ENCODE data around the gene ZSCAN5C. TPM values are rescaled to one million over a fixed set of nuclear protein-coding genes. Genes with fewer than 3 reads are reported as not detected.
"Not testable (repeated sequence)": the region's sequence is repeated elsewhere in the genome, so short reads cannot be mapped to it uniquely, and the experiment has no call there.

The ZSCAN5C gene
- total and polyA plus RNA-seq, 5 donors from 2014 or later: not detected

DNA sequence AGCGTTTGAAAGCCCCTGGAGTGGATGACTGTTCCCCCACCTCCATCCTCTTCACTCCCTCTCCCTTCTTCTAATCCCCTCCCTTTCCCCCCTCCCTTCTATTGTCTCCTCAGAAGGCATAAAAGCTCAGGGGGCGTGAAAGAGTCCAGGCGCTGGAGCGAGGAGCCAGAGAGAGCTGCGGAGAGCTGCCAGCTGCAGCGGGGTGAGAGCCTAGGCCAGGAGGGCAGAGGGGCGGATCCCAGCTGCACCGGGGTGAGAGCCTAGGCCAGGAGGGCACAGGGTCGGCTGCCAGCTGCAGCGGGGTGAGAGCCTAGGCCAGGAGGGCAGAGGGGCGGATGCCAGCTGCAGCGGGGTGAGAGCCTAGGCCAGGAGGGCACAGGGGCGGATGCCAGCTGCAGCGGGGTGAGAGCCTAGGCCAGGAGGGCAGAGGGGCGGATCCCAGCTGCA lies 26.2 kb upstream of the ZSCAN5C start, which contains the start of gene GALP:
Gene GALP, plus strand, starts transcription at position 148 of the 447 bp plus-strand sequence. CDS start 1,101 bp downstream, outside the sequence.
- H3K4me1 ChIP-seq (ENCODE audit: control insufficient read depth, insufficient read depth, low read length, poor library complexity, severe bottlenecking); H3K4me3 Mint-ChIP-seq; H3K27me3 ChIP-seq (ENCODE audit: control insufficient read depth, insufficient read depth, low read length); DNase-seq; H3K27me3 Mint-ChIP-seq; ATAC-seq (ENCODE audit: low read depth in 2 of 2); H3K4me3 ChIP-seq (ENCODE audit: low read depth, low read length); H3K4me1 Mint-ChIP-seq; H3K9me3 Mint-ChIP-seq; H3K36me3 Mint-ChIP-seq; H3K9me3 ChIP-seq (ENCODE audit: control insufficient read depth in 2 of 2, low read length in 2 of 2); H3K27ac Mint-ChIP-seq; H3K27ac ChIP-seq (ENCODE audit: insufficient read depth, low read length, poor library complexity, severe bottlenecking); H3K36me3 ChIP-seq (ENCODE audit: control insufficient read depth, insufficient read depth, low read length): not testable (repeated sequence)

DNA sequence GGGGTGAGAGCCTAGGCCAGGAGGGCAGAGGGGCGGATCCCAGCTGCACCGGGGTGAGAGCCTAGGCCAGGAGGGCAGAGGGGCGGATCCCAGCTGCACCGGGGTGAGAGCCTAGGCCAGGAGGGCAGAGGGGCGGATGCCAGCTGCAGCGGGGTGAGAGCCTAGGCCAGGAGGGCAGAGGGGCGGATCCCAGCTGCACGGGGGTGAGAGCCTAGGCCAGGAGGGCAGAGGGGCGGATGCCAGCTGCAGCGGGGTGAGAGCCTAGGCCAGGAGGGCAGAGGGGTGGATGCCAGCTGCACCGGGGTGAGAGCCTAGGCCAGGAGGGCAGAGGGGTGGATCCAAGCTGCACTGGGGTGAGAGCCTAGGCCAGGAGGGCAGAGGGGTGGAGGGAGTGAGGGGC lies 25.8 kb upstream of the ZSCAN5C start:
- H3K4me3 ChIP-seq (ENCODE audit: low read depth, low read length); H3K4me1 Mint-ChIP-seq; ATAC-seq (ENCODE audit: low read depth in 2 of 2); H3K36me3 Mint-ChIP-seq; H3K9me3 ChIP-seq (ENCODE audit: control insufficient read depth in 2 of 2, low read length in 2 of 2); H3K27ac Mint-ChIP-seq; H3K4me3 Mint-ChIP-seq; H3K27me3 Mint-ChIP-seq; H3K36me3 ChIP-seq (ENCODE audit: control insufficient read depth, insufficient read depth, low read length); H3K27ac ChIP-seq (ENCODE audit: insufficient read depth, low read length, poor library complexity, severe bottlenecking); H3K9me3 Mint-ChIP-seq; DNase-seq; H3K27me3 ChIP-seq (ENCODE audit: control insufficient read depth, insufficient read depth, low read length); H3K4me1 ChIP-seq (ENCODE audit: control insufficient read depth, insufficient read depth, low read length, poor library complexity, severe bottlenecking): not testable (repeated sequence)

DNA sequence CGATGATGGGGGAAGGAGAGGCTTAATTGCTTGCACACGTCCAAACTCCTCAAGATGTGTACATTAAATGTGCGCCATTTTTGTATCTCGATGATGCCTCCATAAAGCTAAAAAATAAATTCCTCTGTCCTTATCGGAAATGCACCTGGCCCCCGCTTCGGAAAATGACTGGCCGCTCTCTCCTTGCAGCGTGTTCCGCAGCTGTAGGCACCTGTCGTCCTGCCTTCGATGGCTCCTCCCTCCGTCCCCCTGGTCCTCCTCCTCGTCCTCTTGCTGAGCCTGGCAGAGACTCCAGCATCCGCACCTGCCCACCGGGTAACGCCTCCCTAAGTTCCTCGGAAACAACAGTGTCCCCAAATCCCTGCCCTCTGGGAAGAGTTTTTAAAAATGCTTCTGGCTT lies 25.2 kb upstream of the ZSCAN5C start:
- H3K27ac Mint-ChIP-seq: no peak overlapping the region
- Histone ChIP-seq H3K27ac (ENCODE audit: insufficient read depth, low read length, poor library complexity, severe bottlenecking) (no peak overlapping the region), H3K27me3 (ENCODE audit: control insufficient read depth, insufficient read depth, low read length) (no peaks in the 10 kb centered on the region), H3K4me1 (ENCODE audit: control insufficient read depth, insufficient read depth, low read length, poor library complexity, severe bottlenecking) (no peaks in the 10 kb centered on the region), H3K9me3 (ENCODE audit: control insufficient read depth in 2 of 2, low read length in 2 of 2) (no peaks in the 10 kb centered on the region), H3K36me3 (ENCODE audit: control insufficient read depth, insufficient read depth, low read length) (no peaks in the 10 kb centered on the region), H3K4me3 (ENCODE audit: low read depth, low read length) (no peak overlapping the region)
- DNase-seq: no peak
- H3K36me3 Mint-ChIP-seq: no peaks in the 10 kb centered on the region
- peaks cover 0 to 2% (median 0%) of the 10 kb centered on the region in 7 donors for H3K9me3 Mint-ChIP-seq
- H3K4me3 Mint-ChIP-seq: no peak overlapping the region
- no peaks in the 10 kb centered on the region for H3K4me1 Mint-ChIP-seq
- no peak for ATAC-seq (ENCODE audit: low read depth in 2 of 2)
- no peaks in the 10 kb centered on the region for H3K27me3 Mint-ChIP-seq

DNA sequence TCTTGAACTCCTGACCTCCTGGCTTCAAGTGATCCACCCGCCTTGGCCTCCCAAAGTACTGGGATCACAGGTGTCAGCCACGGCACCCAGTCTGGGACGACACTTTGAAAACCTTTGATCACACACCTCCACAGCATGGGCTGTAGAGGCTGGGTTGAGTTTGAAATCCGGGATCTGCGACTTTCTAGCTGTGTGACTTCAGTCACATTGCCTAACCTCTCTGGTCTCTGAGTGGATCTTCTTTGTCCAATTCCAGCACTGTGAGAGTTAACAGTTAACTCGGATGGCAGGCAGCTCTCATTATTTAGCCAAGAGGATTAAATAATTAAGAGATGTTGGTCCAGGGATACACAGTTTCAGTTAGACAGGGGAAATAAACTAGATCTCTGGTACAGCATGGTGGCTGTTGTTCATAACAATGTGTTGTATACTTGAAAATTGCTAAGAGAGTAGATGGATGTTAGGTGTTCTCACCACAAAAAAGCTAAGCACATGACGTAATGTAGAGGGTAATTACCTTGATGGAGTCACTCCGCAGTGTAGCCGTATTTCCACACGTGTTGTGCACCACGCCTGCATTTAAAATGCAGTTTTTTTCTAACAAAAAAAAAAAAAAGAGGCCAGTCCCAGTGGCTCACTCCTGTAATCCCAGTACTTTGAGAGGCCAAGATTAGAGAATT lies 24.4 kb upstream of the ZSCAN5C start:
- Histone ChIP-seq H3K4me3 (ENCODE audit: low read depth, low read length) (no peak overlapping the region), H3K27ac (ENCODE audit: insufficient read depth, low read length, poor library complexity, severe bottlenecking) (no peak overlapping the region), H3K36me3 (ENCODE audit: control insufficient read depth, insufficient read depth, low read length) (no peaks in the 10 kb centered on the region), H3K9me3 (ENCODE audit: control insufficient read depth in 2 of 2, low read length in 2 of 2) (no peaks in the 10 kb centered on the region), H3K27me3 (ENCODE audit: control insufficient read depth, insufficient read depth, low read length) (no peaks in the 10 kb centered on the region), H3K4me1 (ENCODE audit: control insufficient read depth, insufficient read depth, low read length, poor library complexity, severe bottlenecking) (no peaks in the 10 kb centered on the region)
- H3K4me3 Mint-ChIP-seq: no peak overlapping the region
- H3K4me1 Mint-ChIP-seq: no peaks in the 10 kb centered on the region
- H3K36me3 Mint-ChIP-seq: no peaks in the 10 kb centered on the region
- DNase-seq (no peak), ATAC-seq (ENCODE audit: low read depth in 2 of 2) (no peak)
- no peaks in the 10 kb centered on the region for H3K27me3 Mint-ChIP-seq
- peaks cover 0 to 2% (median 0%) of the 10 kb centered on the region in 7 donors for H3K9me3 Mint-ChIP-seq
- no peak overlapping the region for H3K27ac Mint-ChIP-seq

DNA sequence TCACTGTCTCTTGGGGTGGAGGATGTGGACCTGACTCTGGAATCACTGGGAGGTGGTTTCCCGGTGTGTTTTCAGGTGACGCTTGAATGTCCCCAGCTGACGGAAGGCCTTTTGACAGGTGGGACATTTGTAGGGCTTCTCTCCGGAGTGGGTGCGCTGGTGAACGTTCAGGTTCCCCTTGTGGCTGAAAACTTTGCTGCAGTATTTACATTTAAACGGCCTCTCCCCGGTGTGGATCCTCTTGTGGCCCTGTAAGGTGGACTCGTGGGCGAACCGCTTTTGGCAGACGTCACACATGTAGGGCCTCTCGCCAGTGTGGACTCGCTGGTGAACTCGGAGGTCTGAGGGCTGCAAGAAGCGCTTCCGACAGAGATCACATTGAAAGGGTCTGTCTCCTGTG lies 12.3 kb upstream of the ZSCAN5C start:
- H3K4me3 Mint-ChIP-seq: no peak overlapping the region
- no peaks in the 10 kb centered on the region for H3K9me3 ChIP-seq (ENCODE audit: control insufficient read depth in 2 of 2, low read length in 2 of 2)
- no peaks in the 10 kb centered on the region for H3K27me3 ChIP-seq (ENCODE audit: control insufficient read depth, insufficient read depth, low read length)
- H3K4me1 ChIP-seq (ENCODE audit: control insufficient read depth, insufficient read depth, low read length, poor library complexity, severe bottlenecking): no peaks in the 10 kb centered on the region
- no peaks in the 10 kb centered on the region for H3K36me3 ChIP-seq (ENCODE audit: control insufficient read depth, insufficient read depth, low read length)
- peaks cover 11% of the 10 kb centered on the region for H3K27me3 Mint-ChIP-seq
- H3K9me3 Mint-ChIP-seq: no peaks in the 10 kb centered on the region
- no peak overlapping the region for H3K27ac Mint-ChIP-seq
- H3K36me3 Mint-ChIP-seq: no peaks in the 10 kb centered on the region
- no peak for DNase-seq
- H3K27ac ChIP-seq (ENCODE audit: insufficient read depth, low read length, poor library complexity, severe bottlenecking): no peak overlapping the region
- H3K4me1 Mint-ChIP-seq: no peaks in the 10 kb centered on the region
- ATAC-seq (ENCODE audit: low read depth in 2 of 2): no peak
- no peak overlapping the region for H3K4me3 ChIP-seq (ENCODE audit: low read depth, low read length)

DNA sequence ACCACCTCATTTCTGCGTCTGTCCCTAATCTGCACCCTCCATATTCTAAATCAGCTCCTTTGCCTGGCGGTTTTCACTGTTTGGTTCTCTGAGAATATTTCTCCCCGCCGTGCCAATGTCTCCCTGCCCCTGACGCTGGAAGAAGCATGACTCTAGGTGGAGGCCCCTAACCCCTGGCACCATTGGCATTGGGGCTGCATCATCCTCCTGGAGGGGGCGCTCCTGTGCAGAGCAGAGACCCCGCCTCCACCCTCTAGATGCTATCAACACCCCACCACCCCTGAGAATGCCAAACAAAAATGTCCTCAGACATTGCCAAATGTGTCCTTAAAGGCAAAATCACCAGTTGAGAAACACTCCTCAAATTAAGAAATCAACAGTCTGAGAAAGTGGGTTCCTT lies 11.0 kb upstream of the ZSCAN5C start:
- Mint-ChIP-seq H3K27ac (no peak overlapping the region), H3K9me3 (no peaks in the 10 kb centered on the region), H3K27me3 (peaks cover 4% of the 10 kb centered on the region), H3K36me3 (no peaks in the 10 kb centered on the region), H3K4me3 (no peak overlapping the region), H3K4me1 (no peaks in the 10 kb centered on the region)
- no peak for ATAC-seq (ENCODE audit: low read depth in 2 of 2)
- Histone ChIP-seq H3K4me3 (ENCODE audit: low read depth, low read length) (no peak overlapping the region), H3K9me3 (ENCODE audit: control insufficient read depth in 2 of 2, low read length in 2 of 2) (no peaks in the 10 kb centered on the region), H3K4me1 (ENCODE audit: control insufficient read depth, insufficient read depth, low read length, poor library complexity, severe bottlenecking) (no peaks in the 10 kb centered on the region), H3K27ac (ENCODE audit: insufficient read depth, low read length, poor library complexity, severe bottlenecking) (no peak overlapping the region), H3K27me3 (ENCODE audit: control insufficient read depth, insufficient read depth, low read length) (no peaks in the 10 kb centered on the region), H3K36me3 (ENCODE audit: control insufficient read depth, insufficient read depth, low read length) (no peaks in the 10 kb centered on the region)
- no peak for DNase-seq

DNA sequence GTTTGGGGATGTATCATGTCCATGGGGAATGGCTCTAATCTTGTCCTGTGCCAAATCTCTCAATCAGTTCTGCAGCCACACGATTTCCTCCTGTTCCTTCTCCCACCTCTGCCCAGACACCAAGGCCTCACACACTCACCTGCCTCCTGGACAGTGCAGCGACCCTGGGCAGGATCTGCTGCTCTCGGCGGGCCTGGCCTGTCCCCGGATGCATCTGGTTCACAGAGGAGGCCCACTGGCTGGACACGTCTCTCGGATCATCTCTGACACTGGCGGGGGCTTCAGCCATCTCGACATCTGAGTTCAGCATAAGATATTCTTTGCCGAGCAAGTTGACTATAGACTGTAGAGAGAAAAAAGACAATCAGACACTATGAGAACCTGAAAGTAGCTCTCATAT lies 10.4 kb upstream of the ZSCAN5C start:
- Histone ChIP-seq H3K36me3 (ENCODE audit: control insufficient read depth, insufficient read depth, low read length) (no peaks in the 10 kb centered on the region), H3K4me1 (ENCODE audit: control insufficient read depth, insufficient read depth, low read length, poor library complexity, severe bottlenecking) (no peaks in the 10 kb centered on the region), H3K9me3 (ENCODE audit: control insufficient read depth in 2 of 2, low read length in 2 of 2) (no peaks in the 10 kb centered on the region), H3K27ac (ENCODE audit: insufficient read depth, low read length, poor library complexity, severe bottlenecking) (no peak overlapping the region), H3K4me3 (ENCODE audit: low read depth, low read length) (no peak overlapping the region), H3K27me3 (ENCODE audit: control insufficient read depth, insufficient read depth, low read length) (no peaks in the 10 kb centered on the region)
- Mint-ChIP-seq H3K27me3 (peaks cover 4% of the 10 kb centered on the region), H3K4me1 (no peaks in the 10 kb centered on the region), H3K36me3 (no peaks in the 10 kb centered on the region), H3K9me3 (no peaks in the 10 kb centered on the region), H3K4me3 (no peak overlapping the region), H3K27ac (no peak overlapping the region)
- no peak for ATAC-seq (ENCODE audit: low read depth in 2 of 2)
- DNase-seq: no peak

DNA sequence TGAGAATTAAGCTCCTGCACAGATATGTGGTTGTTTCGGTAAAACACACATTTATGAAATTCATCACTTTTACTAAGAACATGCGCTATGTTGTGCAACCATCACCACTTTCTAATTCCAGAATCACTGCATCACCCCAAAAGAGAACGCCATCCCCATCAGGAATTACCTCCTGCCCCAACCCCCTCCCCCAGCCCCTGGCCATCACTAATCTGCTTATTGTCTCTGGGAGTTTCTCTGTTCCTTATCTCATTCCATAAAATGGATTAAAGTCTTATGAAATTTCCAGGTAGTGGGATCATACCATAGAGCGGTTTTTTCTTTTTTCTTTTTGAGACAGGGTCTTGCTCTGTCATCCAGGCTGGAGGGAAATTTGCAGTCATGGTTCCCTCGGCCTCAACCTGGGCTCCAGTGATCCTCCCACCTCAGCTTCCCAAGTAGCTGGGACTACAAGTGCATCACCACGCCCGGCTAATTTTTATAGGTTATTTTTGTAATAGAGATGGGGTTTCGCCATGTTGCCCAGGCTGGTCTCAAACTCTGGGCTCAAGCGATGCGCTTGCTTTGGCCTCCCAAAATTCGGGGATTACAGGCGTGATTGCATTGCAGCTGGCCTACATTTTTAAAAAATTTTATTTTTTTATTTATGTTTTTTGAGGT lies 8.0 kb upstream of the ZSCAN5C start:
- H3K4me1 Mint-ChIP-seq: no peaks in the 10 kb centered on the region
- no peaks in the 10 kb centered on the region for H3K36me3 ChIP-seq (ENCODE audit: control insufficient read depth, insufficient read depth, low read length)

More for the DNA sequence above, 8.0 kb upstream of the ZSCAN5C start:
- Mint-ChIP-seq H3K27ac (no peak overlapping the region), H3K9me3 (no peaks in the 10 kb centered on the region), H3K27me3 (peaks cover 4% of the 10 kb centered on the region), H3K4me3 (no peak overlapping the region), H3K36me3 (no peaks in the 10 kb centered on the region)
- Histone ChIP-seq H3K27ac (ENCODE audit: insufficient read depth, low read length, poor library complexity, severe bottlenecking) (no peak overlapping the region), H3K9me3 (ENCODE audit: control insufficient read depth in 2 of 2, low read length in 2 of 2) (no peaks in the 10 kb centered on the region), H3K4me3 (ENCODE audit: low read depth, low read length) (no peak overlapping the region), H3K4me1 (ENCODE audit: control insufficient read depth, insufficient read depth, low read length, poor library complexity, severe bottlenecking) (no peaks in the 10 kb centered on the region), H3K27me3 (ENCODE audit: control insufficient read depth, insufficient read depth, low read length) (no peaks in the 10 kb centered on the region)
- ATAC-seq (ENCODE audit: low read depth in 2 of 2) (no peak), DNase-seq (no peak)

All from CD4-positive, CD25-positive, alpha-beta regulatory T cell (primary cell).